ENCODE measurements around the gene RYR2.
"Not testable (repeated sequence)": the region's sequence is repeated elsewhere in the genome, so short reads cannot be mapped to it uniquely, and the experiment has no call there.

RYR2 gene

DNA sequence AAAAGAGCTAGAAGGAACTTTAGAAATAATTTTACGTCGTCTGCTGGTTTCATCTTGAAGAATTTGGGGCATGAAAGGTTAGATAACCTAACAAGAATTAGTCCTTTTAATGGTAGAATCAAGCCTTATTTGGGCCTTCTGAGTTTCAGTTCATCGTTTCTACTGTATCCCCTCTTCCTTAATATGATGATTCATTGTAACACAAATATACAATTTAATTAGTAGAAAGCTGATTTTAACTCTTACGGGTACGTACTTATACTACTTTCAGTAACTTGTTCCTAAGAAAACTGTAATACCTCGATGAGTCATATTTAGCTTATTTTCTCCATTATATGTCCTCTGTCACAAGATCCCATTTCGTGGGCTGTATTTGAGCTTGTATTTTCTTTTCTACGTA, 264.7 kb downstream of the RYR2 start:
- no peak for ATAC-seq
- Mint-ChIP-seq H3K9me3 (no peaks in the 10 kb centered on the region), H3K27me3 (no peaks in the 10 kb centered on the region), H3K4me1 (no peaks in the 10 kb centered on the region), H3K36me3 (no peaks in the 10 kb centered on the region), H3K27ac (no peak overlapping the region), H3K4me3 (no peak overlapping the region)

DNA sequence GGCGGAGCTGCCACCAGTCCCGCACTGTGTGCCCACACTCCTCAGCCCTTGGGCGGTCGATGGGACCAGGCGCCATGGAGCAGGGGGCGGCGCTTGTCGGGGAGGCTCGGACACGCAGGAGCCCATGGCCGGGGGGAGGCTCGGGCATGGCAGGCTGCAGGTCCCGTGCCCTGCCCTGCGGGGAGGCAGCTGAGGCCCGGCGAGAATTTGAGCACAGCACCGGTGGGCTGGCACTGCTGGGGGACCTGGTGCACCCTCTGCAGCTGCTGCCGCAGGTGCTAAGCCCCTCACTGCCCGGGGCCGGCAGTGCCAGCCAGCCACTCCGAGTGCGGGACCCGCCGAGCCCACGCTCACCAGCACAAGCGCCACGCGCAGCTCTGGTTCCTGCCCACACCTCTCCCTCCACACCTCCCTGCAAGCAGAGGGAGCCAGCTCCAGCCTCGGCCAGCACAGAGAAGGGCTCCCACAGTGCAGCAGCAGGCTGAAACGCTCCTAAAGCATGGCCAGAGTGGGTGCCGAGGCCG, 267.7 kb downstream of the RYR2 start:
- Mint-ChIP-seq H3K4me1 (no peaks in the 10 kb centered on the region), H3K4me3 (no peak overlapping the region), H3K36me3 (no peaks in the 10 kb centered on the region), H3K27ac (no peak overlapping the region), H3K9me3 (no peaks in the 10 kb centered on the region), H3K27me3 (no peaks in the 10 kb centered on the region)
- ATAC-seq, result no peak

DNA sequence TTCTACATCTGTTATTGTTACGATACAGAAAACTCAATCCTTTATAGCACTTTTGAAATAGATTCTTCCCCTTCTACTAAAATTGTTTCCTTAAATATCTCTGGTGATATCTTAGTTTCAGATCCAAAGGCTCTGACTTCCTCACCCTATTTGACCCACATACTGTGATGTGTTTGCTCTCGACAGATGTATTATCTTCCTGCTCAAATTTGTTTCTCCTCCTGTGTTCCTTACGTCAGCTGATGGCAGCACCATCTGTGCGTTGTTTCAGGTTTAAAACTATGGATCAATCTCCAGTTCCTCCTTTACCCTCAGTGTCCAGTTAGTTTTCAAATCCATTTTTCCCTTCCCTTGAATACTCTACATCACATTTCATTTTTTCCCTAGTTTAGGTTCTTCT, 274.4 kb downstream of the RYR2 start:
- no peak for ATAC-seq
- no peaks in the 10 kb centered on the region for H3K9me3 Mint-ChIP-seq

DNA sequence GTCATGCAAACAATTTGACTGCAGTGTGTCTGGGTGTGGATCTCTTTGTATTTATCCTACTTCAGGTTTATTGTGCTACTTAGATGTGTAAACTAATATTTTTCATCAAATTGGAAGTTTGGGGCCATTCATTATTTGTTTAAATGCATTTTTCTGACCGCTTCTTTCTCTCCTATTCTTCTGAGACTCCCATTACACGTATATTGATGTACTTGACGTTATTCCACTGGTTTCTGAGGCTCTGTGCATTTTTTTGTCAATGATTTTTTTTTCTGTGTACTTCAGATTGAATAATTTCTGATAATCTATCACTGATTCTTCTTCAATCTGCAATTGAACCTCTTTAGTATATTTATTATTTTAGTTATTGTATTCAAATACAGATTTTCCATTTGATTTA, 276.8 kb downstream of the RYR2 start:
- Mint-ChIP-seq H3K9me3 (no peaks in the 10 kb centered on the region), H3K4me3 (no peak overlapping the region), H3K36me3 (no peaks in the 10 kb centered on the region), H3K27me3 (no peaks in the 10 kb centered on the region), H3K4me1 (no peaks in the 10 kb centered on the region), H3K27ac (no peak overlapping the region)
- no peak for ATAC-seq

More for the DNA sequence above, 274.4 kb downstream of the RYR2 start:
- Mint-ChIP-seq H3K27me3 (no peaks in the 10 kb centered on the region), H3K36me3 (no peaks in the 10 kb centered on the region), H3K27ac (no peak overlapping the region), H3K4me3 (no peak overlapping the region), H3K4me1 (no peaks in the 10 kb centered on the region)

DNA sequence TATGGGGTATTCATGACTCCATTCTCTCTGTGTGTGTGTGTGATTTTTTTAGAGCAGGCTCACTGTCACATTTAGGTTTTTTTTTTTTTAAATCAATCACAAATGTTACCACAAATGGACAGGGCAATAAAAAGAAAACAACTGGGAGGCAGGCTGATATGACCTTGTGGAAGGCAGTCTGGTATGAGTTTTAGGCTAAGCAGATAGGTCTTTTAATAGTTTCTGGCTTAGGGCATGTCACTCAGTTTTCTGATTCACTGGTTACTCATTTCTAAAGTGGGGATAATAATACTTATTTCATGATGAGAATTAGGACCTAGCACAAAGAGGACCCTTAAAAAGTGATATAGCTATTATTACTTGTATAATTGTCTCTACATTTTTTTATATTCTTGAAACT, 278.9 kb downstream of the RYR2 start:
- Mint-ChIP-seq H3K4me3 (no peak overlapping the region), H3K36me3 (no peaks in the 10 kb centered on the region), H3K27me3 (no peaks in the 10 kb centered on the region), H3K4me1 (no peaks in the 10 kb centered on the region), H3K9me3 (no peaks in the 10 kb centered on the region), H3K27ac (no peak overlapping the region)
- ATAC-seq, result no peak

DNA sequence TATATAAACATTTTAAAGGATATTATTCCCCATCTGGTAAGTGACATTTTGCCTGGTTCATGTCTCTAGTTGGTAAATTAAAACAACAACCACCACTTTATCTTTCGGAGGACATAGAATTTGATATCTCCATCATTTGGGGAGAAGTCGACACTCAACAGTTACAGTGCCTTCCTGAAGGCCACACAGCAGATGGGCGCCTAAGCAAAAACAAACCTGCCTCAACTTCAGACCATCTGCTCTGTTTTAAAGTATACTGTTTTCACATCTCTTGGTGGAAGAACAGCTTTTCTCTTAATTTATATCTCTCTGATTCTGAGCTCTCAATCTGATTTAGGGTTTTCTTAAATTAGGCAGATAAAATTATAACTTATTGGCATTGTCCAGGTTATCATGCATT, 282.2 kb downstream of the RYR2 start:
- no peaks in the 10 kb centered on the region for H3K27me3 Mint-ChIP-seq
- no peak overlapping the region for H3K27ac Mint-ChIP-seq
- no peaks in the 10 kb centered on the region for H3K36me3 Mint-ChIP-seq
- H3K4me1 Mint-ChIP-seq, result no peaks in the 10 kb centered on the region
- no peaks in the 10 kb centered on the region for H3K9me3 Mint-ChIP-seq
- no peak overlapping the region for H3K4me3 Mint-ChIP-seq
- no peak for ATAC-seq

DNA sequence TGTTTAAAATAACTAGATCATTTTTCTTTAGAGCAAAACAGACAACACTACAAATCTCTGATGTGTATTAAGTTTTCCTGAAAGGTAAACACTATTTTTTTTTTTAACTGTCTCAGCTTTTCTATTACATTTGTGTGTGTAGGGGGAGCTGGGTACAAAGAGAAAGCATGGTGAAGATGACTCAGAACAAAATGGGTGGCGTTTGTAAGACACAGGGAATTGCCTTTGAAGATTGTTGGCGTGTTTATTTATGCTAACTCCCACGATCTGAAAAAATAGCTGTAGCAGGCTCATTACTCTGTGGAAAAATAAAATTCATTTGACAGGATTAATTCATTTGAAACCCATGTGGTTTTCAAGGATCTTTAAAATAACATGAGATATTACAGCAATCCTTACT, 285.1 kb downstream of the RYR2 start:
- H3K27me3 Mint-ChIP-seq, result no peaks in the 10 kb centered on the region
- H3K9me3 Mint-ChIP-seq, result no peaks in the 10 kb centered on the region
- no peak overlapping the region for H3K4me3 Mint-ChIP-seq
- ATAC-seq, result no peak
- H3K36me3 Mint-ChIP-seq, result no peaks in the 10 kb centered on the region
- H3K4me1 Mint-ChIP-seq, result no peaks in the 10 kb centered on the region
- no peak overlapping the region for H3K27ac Mint-ChIP-seq

DNA sequence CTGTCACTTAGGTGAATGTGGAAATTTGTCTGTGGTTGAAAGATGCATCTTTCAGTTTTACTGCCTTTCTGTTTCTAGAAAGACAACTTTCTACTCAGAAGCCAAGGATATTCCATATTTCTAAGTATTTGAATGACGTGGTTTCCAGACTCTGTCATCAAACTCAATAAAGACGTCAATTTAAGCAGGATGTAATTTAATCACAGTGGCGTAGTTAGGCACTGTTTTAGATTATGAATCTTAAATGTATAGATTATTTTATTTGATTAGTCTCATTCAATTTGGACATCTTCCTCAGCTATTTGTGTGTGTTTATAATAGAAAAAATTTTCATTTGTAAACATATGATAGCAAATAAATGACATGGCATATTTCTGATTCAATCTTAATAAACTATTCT, 298.9 kb downstream of the RYR2 start:
- Mint-ChIP-seq H3K4me1 (no peaks in the 10 kb centered on the region), H3K4me3 (no peak overlapping the region), H3K27ac (no peak overlapping the region), H3K27me3 (no peaks in the 10 kb centered on the region), H3K9me3 (no peaks in the 10 kb centered on the region), H3K36me3 (no peaks in the 10 kb centered on the region)
- ATAC-seq, result no peak

DNA sequence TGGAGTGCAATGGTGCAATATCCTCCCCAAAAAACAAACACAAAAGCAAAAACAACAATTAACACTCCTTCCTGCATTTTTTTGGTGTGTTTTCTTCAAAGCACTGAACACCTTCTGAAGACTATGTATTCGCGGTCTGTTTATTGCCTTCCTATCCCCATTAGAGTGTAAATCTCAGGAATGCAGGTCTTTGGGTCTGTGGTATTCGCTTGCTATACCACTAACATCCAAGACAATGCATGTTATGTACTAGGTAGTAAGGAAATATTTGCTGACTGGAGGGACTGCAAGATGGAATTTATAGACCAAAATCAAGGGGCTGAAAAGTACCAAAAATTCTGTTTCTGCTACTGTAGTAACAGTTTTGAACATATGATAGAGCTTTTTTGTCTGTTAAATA, 299.4 kb downstream of the RYR2 start:
- Mint-ChIP-seq H3K27me3 (no peaks in the 10 kb centered on the region), H3K4me1 (no peaks in the 10 kb centered on the region), H3K9me3 (no peaks in the 10 kb centered on the region), H3K27ac (no peak overlapping the region), H3K4me3 (no peak overlapping the region), H3K36me3 (no peaks in the 10 kb centered on the region)
- no peak for ATAC-seq

DNA sequence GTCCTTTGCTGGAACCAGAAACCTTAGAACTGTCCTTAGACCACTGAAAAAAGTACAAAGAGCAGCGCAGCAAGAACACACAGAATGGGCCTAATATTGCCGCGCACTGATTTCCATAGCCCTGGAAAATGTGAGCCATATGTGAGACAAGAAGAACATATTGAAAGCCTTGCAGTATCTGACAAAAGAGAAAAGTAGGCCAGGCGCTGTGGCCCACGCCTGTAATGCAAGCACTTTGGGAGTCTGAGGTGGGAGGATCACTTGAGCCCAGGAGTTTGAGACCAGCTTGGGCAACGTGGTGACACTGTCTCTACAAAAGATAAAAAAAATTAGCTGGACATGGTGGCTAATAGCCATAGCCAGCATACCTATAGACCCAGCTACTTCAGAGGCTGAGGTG, 300.7 kb downstream of the RYR2 start:
- no peak for ATAC-seq
- no peaks in the 10 kb centered on the region for H3K27me3 Mint-ChIP-seq
- no peaks in the 10 kb centered on the region for H3K36me3 Mint-ChIP-seq
- no peaks in the 10 kb centered on the region for H3K4me1 Mint-ChIP-seq
- H3K4me3 Mint-ChIP-seq, result no peak overlapping the region
- H3K27ac Mint-ChIP-seq, result no peak overlapping the region
- no peaks in the 10 kb centered on the region for H3K9me3 Mint-ChIP-seq

DNA sequence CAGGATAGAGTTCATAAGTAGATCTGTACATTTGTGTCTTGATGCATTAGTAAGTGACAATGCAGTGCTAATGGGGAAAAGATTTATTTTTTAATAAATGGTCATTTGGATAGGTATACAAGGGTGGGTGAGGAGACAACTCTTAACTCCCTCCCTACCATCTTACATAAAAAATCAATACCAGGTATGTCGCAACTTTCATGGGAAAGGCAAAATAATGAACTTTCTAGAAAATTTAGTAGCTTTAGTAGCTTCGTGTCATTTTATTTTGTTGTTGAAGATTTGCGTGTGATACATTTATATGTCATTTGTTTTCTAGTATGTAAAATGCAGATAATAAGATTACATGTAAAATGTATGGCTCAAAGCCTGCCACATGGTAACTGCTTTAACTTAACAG, 310.8 kb downstream of the RYR2 start:
- no peaks in the 10 kb centered on the region for H3K4me1 Mint-ChIP-seq
- H3K27ac Mint-ChIP-seq, result no peak overlapping the region
- ATAC-seq, result no peak
- H3K4me3 Mint-ChIP-seq, result no peak overlapping the region
- H3K36me3 Mint-ChIP-seq, result no peaks in the 10 kb centered on the region
- no peaks in the 10 kb centered on the region for H3K27me3 Mint-ChIP-seq
- H3K9me3 Mint-ChIP-seq, result no peaks in the 10 kb centered on the region

DNA sequence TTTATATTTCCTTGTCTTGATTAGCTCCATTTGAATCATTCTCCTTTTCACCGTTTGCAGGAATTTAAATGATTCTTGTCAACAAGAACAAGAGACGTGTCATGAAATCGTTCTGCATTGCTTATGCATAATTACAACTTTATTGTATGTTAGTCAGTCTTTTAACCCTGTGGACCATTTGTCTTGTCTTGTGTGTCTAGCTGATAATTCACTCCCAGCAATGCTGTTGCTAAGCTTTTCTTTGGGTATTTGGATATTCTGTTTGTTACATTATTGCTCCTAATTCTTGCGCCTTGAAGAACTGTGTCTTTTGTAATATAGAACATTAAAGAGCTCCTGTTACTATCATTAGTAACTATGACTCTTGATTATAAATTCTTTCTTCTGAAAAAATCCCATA, 311.9 kb downstream of the RYR2 start:
- no peaks in the 10 kb centered on the region for H3K4me1 Mint-ChIP-seq
- no peak for ATAC-seq
- H3K4me3 Mint-ChIP-seq, result no peak overlapping the region
- no peaks in the 10 kb centered on the region for H3K27me3 Mint-ChIP-seq
- H3K27ac Mint-ChIP-seq, result no peak overlapping the region
- H3K36me3 Mint-ChIP-seq, result no peaks in the 10 kb centered on the region
- H3K9me3 Mint-ChIP-seq, result no peaks in the 10 kb centered on the region

DNA sequence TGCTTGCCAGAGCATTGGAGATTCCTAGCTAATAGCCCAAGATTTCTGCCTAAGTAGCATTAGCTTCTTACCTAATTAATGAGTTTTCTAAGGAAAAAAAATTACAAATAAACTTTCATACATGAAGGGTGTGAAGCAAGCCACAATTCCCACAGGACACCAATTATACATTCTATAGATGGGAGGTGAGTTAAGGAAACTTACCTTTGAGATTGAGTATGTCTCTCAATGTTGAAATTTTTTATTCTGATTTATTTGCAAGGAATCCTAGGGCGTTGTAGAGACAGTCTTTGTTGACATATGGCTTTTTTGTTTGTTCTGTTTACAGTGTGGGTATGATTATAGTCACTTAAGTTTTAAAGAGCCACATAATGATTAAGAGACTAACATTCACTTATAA, 313.0 kb downstream of the RYR2 start:
- no peaks in the 10 kb centered on the region for H3K36me3 Mint-ChIP-seq
- H3K27ac Mint-ChIP-seq, result no peak overlapping the region
- H3K4me1 Mint-ChIP-seq, result no peaks in the 10 kb centered on the region
- no peak overlapping the region for H3K4me3 Mint-ChIP-seq
- no peak for ATAC-seq
- H3K27me3 Mint-ChIP-seq, result no peaks in the 10 kb centered on the region
- H3K9me3 Mint-ChIP-seq, result no peaks in the 10 kb centered on the region

DNA sequence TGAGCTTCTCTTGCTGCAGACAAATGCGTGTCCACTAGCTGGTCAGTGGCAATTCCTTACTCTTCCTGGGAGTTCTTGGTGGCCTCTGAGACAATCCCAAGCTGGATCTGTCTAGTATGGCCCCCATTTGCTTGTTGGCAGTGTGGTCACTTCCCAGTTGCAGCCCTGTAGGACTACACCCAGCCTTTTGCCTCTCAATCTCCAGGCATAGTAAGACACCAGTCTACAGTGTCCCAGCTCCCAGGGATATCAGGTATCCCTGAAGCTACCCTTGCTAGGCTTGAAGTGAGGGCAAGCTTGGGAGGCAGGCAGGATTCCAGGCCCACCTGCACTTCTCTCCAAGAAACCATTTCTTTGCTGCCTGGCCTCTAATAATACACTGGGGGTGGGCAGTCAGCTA, 316.6 kb downstream of the RYR2 start:
- Mint-ChIP-seq H3K4me1 (no peaks in the 10 kb centered on the region), H3K27ac (no peak overlapping the region), H3K36me3 (no peaks in the 10 kb centered on the region), H3K27me3 (no peaks in the 10 kb centered on the region), H3K4me3 (no peak overlapping the region), H3K9me3 (no peaks in the 10 kb centered on the region)
- no peak for ATAC-seq

DNA sequence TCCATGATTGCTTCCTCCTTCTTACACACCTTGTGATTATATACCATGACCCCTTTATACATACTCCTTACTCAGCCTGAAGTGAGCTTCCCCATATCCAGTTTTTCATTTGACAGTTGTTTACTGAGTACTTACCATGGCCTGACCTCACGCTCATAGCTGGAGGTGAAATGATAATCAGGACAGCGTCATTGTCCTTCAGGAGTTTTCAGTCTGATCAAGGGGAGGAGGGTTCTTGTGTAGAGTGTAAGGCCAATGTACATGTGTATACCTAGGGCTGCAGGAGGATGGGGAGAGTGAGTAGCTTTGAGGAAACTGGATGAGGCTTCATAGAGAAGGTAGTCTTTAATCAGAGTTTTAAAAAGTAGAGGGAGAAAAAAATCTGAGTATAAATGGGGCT, 325.8 kb downstream of the RYR2 start:
- Mint-ChIP-seq H3K27me3 (no peaks in the 10 kb centered on the region), H3K4me3 (no peak overlapping the region), H3K36me3 (no peaks in the 10 kb centered on the region), H3K4me1 (no peaks in the 10 kb centered on the region), H3K27ac (no peak overlapping the region), H3K9me3 (peaks cover 3% of the 10 kb centered on the region)
- ATAC-seq, result no peak

DNA sequence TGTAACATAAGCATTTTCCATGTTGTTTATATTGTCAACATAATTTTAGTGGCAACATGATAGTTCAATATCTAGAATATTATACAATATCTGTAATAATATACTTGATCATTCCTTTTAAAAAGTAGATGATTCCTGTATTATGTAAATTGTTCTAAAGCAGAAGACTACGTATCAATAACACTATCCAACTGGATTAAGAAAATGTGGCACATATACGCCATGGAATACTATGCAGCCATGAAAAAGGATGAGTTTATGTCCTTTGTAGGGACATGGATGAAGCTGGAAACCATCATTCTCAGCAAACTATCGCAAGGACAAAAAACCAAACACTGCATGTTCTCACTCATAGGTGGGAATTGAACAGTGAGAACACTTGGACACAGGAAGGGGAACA, 329.5 kb downstream of the RYR2 start:
- H3K9me3 Mint-ChIP-seq, H3K27me3 Mint-ChIP-seq, H3K4me1 Mint-ChIP-seq, H3K4me3 Mint-ChIP-seq, H3K27ac Mint-ChIP-seq, ATAC-seq, H3K36me3 Mint-ChIP-seq: not testable (repeated sequence)

DNA sequence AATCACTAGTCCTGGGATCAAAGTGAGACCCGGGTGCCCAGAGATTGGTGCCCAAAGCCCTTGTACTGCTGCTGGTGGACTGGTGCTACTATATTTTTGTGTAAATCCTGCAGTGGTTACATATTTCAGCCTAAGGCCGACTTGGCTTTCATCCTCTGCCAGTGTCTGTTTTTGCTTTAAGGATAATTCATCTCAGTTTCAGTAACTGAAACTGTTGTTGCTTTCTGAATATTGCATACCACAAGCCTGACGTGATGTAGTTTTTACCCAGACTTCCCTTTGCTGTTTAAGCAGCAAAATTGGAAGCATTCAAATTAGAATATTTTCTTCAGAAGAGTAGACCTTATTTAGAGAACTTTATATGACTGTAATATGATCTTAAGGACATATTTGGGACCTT, 341.8 kb downstream of the RYR2 start:
- no peaks in the 10 kb centered on the region for H3K27me3 Mint-ChIP-seq
- no peaks in the 10 kb centered on the region for H3K9me3 Mint-ChIP-seq
- H3K36me3 Mint-ChIP-seq, result no peaks in the 10 kb centered on the region
- H3K4me1 Mint-ChIP-seq, result no peaks in the 10 kb centered on the region
- H3K4me3 Mint-ChIP-seq, result no peak overlapping the region
- H3K27ac Mint-ChIP-seq, result no peak overlapping the region
- ATAC-seq, result no peak
